ENCODE data around the gene MACROD1. TPM values are rescaled to one million over a fixed set of nuclear protein-coding genes. Genes with fewer than 3 reads are reported as not detected.

The MACROD1 gene
- total and polyA plus RNA-seq, 2 donors (not counting 3 experiments of a cell fraction or from before 2014, with no cell fraction given) = 11.0 to 16.2 TPM

GRCh38 chr11:64068705-64069400 is 97.1 kb downstream of the MACROD1 start:
- Histone ChIP-seq H3K27me3 (ENCODE audit: control insufficient read depth in 2 of 2, insufficient read depth in 2 of 2, low read length in 2 of 2) (no peaks in the 10 kb centered on the region), H3K9me3 (replicated peaks; ENCODE audit: control insufficient read depth, insufficient read depth, low read length) (no peaks in the 10 kb centered on the region), H3K4me3 (replicated peaks in 1 of 3; ENCODE audit: insufficient read depth in 1 of 3, low read depth in 1 of 3, low read length in 3 of 3) (no peak overlapping the region), H4K20me1 (replicated peaks; ENCODE audit: control insufficient read depth, extremely low read depth, insufficient read depth, low read length) (no peaks in the 10 kb centered on the region), H3K36me3 (ENCODE audit: control insufficient read depth in 2 of 2, extremely low read depth in 1 of 2, insufficient read depth in 2 of 2, low read length in 2 of 2) (no peaks in the 10 kb centered on the region), H3K79me2 (ENCODE audit: control insufficient read depth, insufficient read depth, low read length) (no peaks in the 10 kb centered on the region), H2AFZ (ENCODE audit: low read depth, low read length) (no peak overlapping the region), H3K4me1 (ENCODE audit: control insufficient read depth, extremely low read depth, insufficient read depth, low read length) (no peaks in the 10 kb centered on the region), H3K9me1 (replicated peaks; ENCODE audit: control insufficient read depth, extremely low read depth, insufficient read depth, low read length) (no peaks in the 10 kb centered on the region), H3K4me2 (ENCODE audit: insufficient read depth, low read length) (no peak overlapping the region), H3K27ac (ENCODE audit: insufficient read depth, low read depth, low read length) (no peak overlapping the region), H3K9ac (replicated peaks; ENCODE audit: extremely low read depth, insufficient read depth, low read length) (no peak overlapping the region)
- no peak for FAIRE-seq
- intact Hi-C loops (cut with micrococcal nuclease) (no loop called here), dilution Hi-C loops (cut with MboI; ENCODE audit: extremely low pct_ligation_motif_present, low sequenced_read_pairs) (no loop called here)
- TF ChIP-seq CTCF (IDR thresholded peaks at IDR 0.05; ENCODE audit: extremely low read depth in 1 of 2, insufficient read depth in 1 of 2, low read depth in 1 of 2, low read length in 2 of 2) (no peak), JUN (IDR thresholded peaks at IDR 0.05; ENCODE audit: borderline replicate concordance, insufficient read depth, insufficient read length, low read depth) (no peak), EZH2 (IDR thresholded peaks at IDR 0.05; ENCODE audit: borderline replicate concordance, low read depth, low read length, severe bottlenecking) (no peak), MAX (IDR thresholded peaks at IDR 0.05; ENCODE audit: insufficient read depth, insufficient read length) (no peak), FOS (IDR thresholded peaks at IDR 0.05; ENCODE audit: borderline replicate concordance, insufficient read depth, low read length) (no peak), GATA2 (IDR thresholded peaks at IDR 0.05; ENCODE audit: insufficient read depth, insufficient read length, low read depth, low read length) (no peak), POLR2A (IDR thresholded peaks at IDR 0.05; ENCODE audit: low read depth, low read length) (no peak), MYC (IDR thresholded peaks at IDR 0.05; ENCODE audit: low read depth, low read length) (no peak), POLR2AphosphoS5 (IDR thresholded peaks at IDR 0.05; ENCODE audit: insufficient read depth, low read depth, low read length) (no peak)
- POLR2A ChIA-PET = no interaction called here
- CTCF ChIA-PET = no interaction called here
- no peak for DNase-seq (ENCODE audit: low read depth, low spot score)
- BruUV-seq (replicated peaks) = no TSS peak

Data from endothelial cell of umbilical vein (primary cell).